Esophagus squamous epithelium (tissue), 4 donors: ENCODE measurements around the gene CLASP2.
"Not testable (repeated sequence)": the region's sequence is repeated elsewhere in the genome, so short reads cannot be mapped to it uniquely, and the experiment has no call there.

Experiments
- CTCF ChIP-seq, 6 experiments: fragments of 450-650 bp in 4 of 6; fragments of 200-600 bp in 2 of 6; sonication (generic) in 2 of 6; IDR thresholded peaks; one replicate each; pipeline ENCODE4 v1.5.1; 2016 to 2019; ENCODE audit warnings: antibody characterized with exemption in 6 of 6, mild to moderate bottlenecking in 4 of 6, moderate library complexity in 4 of 6
- POLR2A ChIP-seq, 4 donors: fragments of 450-650 bp; IDR thresholded peaks; one replicate each; pipeline ENCODE4 v1.6.1; 2017; ENCODE audit warnings: antibody characterized with exemption in 4 of 4, mild to moderate bottlenecking in 4 of 4, moderate library complexity in 3 of 4

- not testable (repeated sequence) for TF ChIP-seq POLR2A, CTCF (IDR thresholded peaks at IDR 0.05)
These were observed 44.6 kb downstream of the CLASP2 start for GRCh38 chr3:33673436-33673835.
